ENCODE data around the gene USP17L10. TPM values are rescaled to one million over a fixed set of nuclear protein-coding genes. Genes with fewer than 3 reads are reported as not detected.

The USP17L10 gene
- total RNA-seq (2022; extraction: Qiagen RNA extraction) = not detected in 5 replicates

GRCh38 chr4:9210357-9210756 is at the start of gene USP17L10:
USP17L10 (plus strand) TSS chr4:9210657; CDS start chr4:9210657, 0 bp downstream.

GRCh38 chr4:9169791-9170459 is 40.5 kb upstream of the USP17L10 start, which contains the start of gene FAM90A26:
FAM90A26 (plus strand) TSS chr4:9170409; CDS start chr4:9173173, 2,764 bp downstream.

GRCh38 chr4:9215105-9215504 is 4.6 kb downstream of the USP17L10 start, which contains the start of gene USP17L11:
USP17L11 (plus strand) TSS chr4:9215405; CDS start chr4:9215405, 0 bp downstream.

GRCh38 chr4:9219852-9220251 is 9.4 kb downstream of the USP17L10 start, which contains the start of gene USP17L12:
USP17L12 (plus strand) TSS chr4:9220152; CDS start chr4:9220152, 0 bp downstream.

GRCh38 chr4:9224596-9224995 is 14.1 kb downstream of the USP17L10 start, which contains the start of gene USP17L13:
USP17L13 (plus strand) TSS chr4:9224896; CDS start chr4:9224896, 0 bp downstream.

GRCh38 chr4:9234085-9234484 is 23.6 kb downstream of the USP17L10 start, which contains the start of gene USP17L15:
USP17L15 (plus strand) TSS chr4:9234385; CDS start chr4:9234385, 0 bp downstream.

GRCh38 chr4:9243579-9243978 is 33.1 kb downstream of the USP17L10 start, which contains the start of gene USP17L17:
USP17L17 (plus strand) TSS chr4:9243879; CDS start chr4:9243879, 0 bp downstream.

GRCh38 chr4:9247953-9248680 is 37.7 kb downstream of the USP17L10 start, which contains the start of gene USP17L18:
USP17L18 (plus strand) TSS chr4:9248630; CDS start chr4:9248630, 0 bp downstream.

GRCh38 chr4:9253078-9253477 is 42.6 kb downstream of the USP17L10 start, which contains the start of gene USP17L19:
USP17L19 (plus strand) TSS chr4:9253378; CDS start chr4:9253378, 0 bp downstream.

GRCh38 chr4:9257824-9258223 is 47.4 kb downstream of the USP17L10 start, which contains the start of gene USP17L20:
USP17L20 (plus strand) TSS chr4:9258124; CDS start chr4:9258124, 0 bp downstream.

Other genes starting within 250 kb of the USP17L10 start
- 0.02 to 0.06 TPM in 2 of 5 replicates, not detected in the others for gene FAM90A26, start 40.2 kb upstream of the USP17L10 start, total RNA-seq (2022; extraction: Qiagen RNA extraction)
- gene USP17L11, start 4.7 kb downstream of the USP17L10 start, total RNA-seq (2022; extraction: Qiagen RNA extraction) = not detected in 5 replicates
- gene USP17L12, start 9.5 kb downstream of the USP17L10 start, total RNA-seq (2022; extraction: Qiagen RNA extraction) = not detected in 5 replicates
- gene USP17L13, start 14.2 kb downstream of the USP17L10 start, total RNA-seq (2022; extraction: Qiagen RNA extraction) = not detected in 5 replicates
- 0.03 TPM in 1 of 5 replicates, not detected in the others for gene USP17L15, start 23.7 kb downstream of the USP17L10 start, total RNA-seq (2022; extraction: Qiagen RNA extraction)
- gene USP17L17, start 33.2 kb downstream of the USP17L10 start, total RNA-seq (2022; extraction: Qiagen RNA extraction) = not detected in 5 replicates
- gene USP17L18, start 38.0 kb downstream of the USP17L10 start, total RNA-seq (2022; extraction: Qiagen RNA extraction) = not detected in 5 replicates
- gene USP17L19, start 42.7 kb downstream of the USP17L10 start, total RNA-seq (2022; extraction: Qiagen RNA extraction) = not detected in 5 replicates
- not detected in 5 replicates for gene USP17L20, start 47.5 kb downstream of the USP17L10 start, total RNA-seq (2022; extraction: Qiagen RNA extraction)
- gene USP17L21, start 52.2 kb downstream of the USP17L10 start, total RNA-seq (2022; extraction: Qiagen RNA extraction) = not detected in 5 replicates
- not detected in 5 replicates for gene USP17L22, start 57.0 kb downstream of the USP17L10 start, total RNA-seq (2022; extraction: Qiagen RNA extraction)
- gene USP17L24, start 114.5 kb downstream of the USP17L10 start, total RNA-seq (2022; extraction: Qiagen RNA extraction) = not detected in 5 replicates
- not detected in 5 replicates for gene USP17L25, start 119.3 kb downstream of the USP17L10 start, total RNA-seq (2022; extraction: Qiagen RNA extraction)
- not detected in 5 replicates for gene USP17L26, start 124.0 kb downstream of the USP17L10 start, total RNA-seq (2022; extraction: Qiagen RNA extraction)
- gene USP17L5, start 128.7 kb downstream of the USP17L10 start, total RNA-seq (2022; extraction: Qiagen RNA extraction) = not detected in 5 replicates
- not detected in 5 replicates for gene USP17L27, start 133.5 kb downstream of the USP17L10 start, total RNA-seq (2022; extraction: Qiagen RNA extraction)
- not detected in 5 replicates for gene USP17L28, start 138.2 kb downstream of the USP17L10 start, total RNA-seq (2022; extraction: Qiagen RNA extraction)
- gene USP17L29, start 143.0 kb downstream of the USP17L10 start, total RNA-seq (2022; extraction: Qiagen RNA extraction) = not detected in 5 replicates
- gene USP17L30, start 152.5 kb downstream of the USP17L10 start, total RNA-seq (2022; extraction: Qiagen RNA extraction) = not detected in 5 replicates
- not detected in 5 replicates for gene DEFB131A, start 233.8 kb downstream of the USP17L10 start, total RNA-seq (2022; extraction: Qiagen RNA extraction)